HUDEP-2 (cell line): Measurements from ENCODE around the gene SIRT7.

ENCODE experiments used
- DNase-seq, 76 experiments: peaks; one replicate each; lab custom pipeline; 2025; ENCODE audit not compliant: unreplicated experiment in 76 of 76; lab: John Stamatoyannopoulos, UW

Gene SIRT7

GRCh38 chr17:81933178-81933699 is 15.3 kb upstream of the SIRT7 start:
- peak in 1 of 76 experiments; percentile 10 for DNase-seq

DNA sequence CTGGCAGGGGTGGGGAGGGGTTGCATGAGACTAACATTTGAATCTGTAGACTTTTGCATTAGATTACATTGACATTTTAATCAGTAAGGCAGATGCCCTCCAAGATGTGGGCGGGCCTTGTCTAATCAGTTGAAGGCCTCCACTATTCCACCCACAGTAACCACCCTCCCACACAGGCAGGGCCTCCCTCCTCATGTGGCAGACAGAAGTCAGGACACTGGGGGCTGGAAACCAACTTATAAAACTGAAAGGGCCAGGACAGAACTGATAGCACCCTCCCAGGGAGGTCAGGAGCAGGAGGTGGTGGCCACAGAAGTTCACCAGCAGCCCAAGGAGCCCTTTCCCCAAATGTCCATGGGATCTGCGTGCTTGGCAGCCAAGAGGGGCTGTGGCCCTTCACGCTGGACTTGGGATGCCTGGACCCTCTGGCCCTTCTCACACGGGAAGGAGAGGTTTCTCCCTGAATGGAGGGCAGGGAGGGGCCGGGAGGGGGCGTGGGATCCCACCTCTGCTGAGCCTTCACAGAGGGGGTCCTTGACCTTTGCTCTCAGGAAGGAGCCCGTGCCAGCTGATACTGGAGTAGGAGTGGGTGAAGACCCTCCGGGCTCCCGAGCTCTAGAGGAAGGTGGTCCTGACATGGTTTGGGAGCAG is 14.5 kb upstream of the SIRT7 start:
- DNase-seq: peak in 73 of 76 experiments; percentile 52 to 97 (median 86)

DNA sequence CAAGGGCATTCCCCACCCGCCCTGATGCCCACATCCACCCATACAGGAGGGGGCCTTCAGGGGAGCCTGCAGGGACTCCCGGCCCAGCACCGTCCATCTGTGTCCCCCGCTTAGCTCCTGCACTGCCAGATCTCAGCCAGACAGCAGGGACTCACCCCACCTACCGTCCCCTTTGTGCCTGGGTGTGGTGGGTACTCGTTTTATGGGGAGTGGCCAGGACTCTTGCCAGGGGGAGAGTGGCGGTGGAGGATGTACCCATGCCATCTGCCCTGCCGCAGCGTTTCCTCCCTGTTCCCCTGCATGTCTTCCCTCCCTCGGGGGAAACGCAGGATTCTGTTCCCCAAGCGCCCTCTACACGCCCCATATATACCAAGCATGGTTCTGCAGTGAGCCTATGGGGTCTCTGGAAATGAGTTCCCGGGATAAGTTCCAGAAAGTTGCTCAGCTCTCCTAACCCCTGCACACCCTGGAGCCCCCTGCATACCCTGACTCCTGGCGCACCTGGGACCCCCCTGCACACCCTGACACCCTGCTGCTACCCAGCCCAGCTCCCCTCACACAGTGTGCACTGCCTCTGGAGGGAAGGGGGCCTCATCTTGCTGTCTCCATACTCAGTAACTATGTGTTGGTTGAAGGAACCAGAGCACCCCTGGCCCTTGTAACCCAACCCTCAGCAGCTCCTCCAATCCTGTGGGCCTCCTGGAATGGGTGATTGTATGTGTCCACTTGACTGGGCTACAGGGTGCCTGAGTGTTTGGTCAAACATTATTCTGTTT is 13.8 kb upstream of the SIRT7 start:
- DNase-seq: peak in 74 of 76 experiments; percentile 18 to 90 (median 77)

DNA sequence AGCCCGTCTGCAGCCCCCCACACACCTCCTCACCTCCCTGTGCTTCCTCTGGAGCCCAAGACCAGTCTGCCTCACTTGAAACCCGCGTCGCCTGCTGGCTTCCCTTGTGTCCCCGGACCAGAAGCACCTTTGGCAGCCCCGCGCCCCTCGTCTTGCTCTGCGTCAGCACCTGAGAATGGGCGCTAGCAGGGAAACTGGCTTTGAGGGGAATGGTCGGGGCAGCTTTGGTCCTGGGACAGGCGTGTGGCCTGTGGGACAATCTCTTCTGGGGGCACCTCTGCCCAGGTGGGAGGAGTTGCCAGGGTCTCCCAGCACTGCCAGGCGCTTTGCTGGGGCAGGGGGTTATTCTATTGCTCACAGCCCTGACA is 13.2 kb upstream of the SIRT7 start:
- DNase-seq: peak in 3 of 76 experiments; percentile 42 to 77 (median 50)

DNA sequence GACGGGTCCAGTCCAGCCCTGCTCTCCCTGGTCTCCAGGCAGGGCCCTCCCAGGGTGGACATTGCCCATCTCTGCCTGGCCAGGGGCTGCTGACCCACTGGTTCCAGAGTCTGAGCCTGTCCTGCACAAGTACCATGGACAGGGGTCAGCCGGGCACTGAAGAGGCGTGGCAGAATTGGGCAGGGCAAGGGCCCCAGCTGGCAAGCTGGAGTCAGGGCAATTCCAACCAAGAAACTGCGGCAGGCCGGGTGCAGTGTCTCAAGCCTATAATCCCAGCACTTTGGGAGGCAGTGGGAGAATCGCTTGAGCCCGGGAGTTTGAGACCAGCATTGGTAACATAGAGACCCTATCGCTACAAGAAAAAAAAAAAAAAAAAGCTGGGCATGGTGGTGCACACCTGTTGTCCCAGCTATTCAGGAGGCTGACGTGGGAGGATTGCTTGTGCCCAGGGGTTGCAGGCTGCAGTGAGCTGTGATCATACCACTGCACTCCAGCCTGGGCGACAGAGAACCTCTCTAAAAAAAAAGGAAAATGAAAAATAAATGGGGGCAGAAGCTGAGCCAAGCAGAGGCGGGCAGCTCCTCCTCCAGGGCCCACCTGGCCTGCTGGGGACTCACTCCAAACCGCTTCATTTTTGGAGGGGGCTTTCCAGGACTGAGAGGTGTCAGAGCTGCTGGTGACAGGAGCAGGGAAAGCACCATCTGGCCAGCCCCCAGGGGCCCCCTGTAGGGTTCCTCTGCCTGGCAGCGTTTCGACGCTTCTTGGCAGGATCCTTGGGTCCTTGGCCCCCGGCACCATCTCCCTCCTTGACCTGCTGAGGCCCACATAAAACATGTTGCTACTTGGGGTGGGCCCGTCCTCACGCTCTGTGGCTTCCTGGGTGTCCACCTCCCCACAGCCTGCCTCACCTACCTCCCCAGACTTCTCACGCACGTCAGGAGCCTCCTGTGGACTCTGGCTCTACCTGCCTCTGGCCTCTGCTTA is 12.5 kb upstream of the SIRT7 start:
- DNase-seq: no peak

GRCh38 chr17:81929253-81930141 is 11.5 kb upstream of the SIRT7 start:
- no peak for DNase-seq

- DNase-seq: peak in 9 of 76 experiments; percentile 8 to 40 (median 21)
These were observed 10.7 kb upstream of the SIRT7 start for GRCh38 chr17:81928544-81929252.

GRCh38 chr17:81927653-81928543 is 9.9 kb upstream of the SIRT7 start, which contains the start of gene MAFG:
MAFG (minus strand) TSS chr17:81927735; CDS start chr17:81923185, 4,550 bp downstream.
- DNase-seq: peak in 74 of 76 experiments; percentile 21 to 95 (median 85)

DNA sequence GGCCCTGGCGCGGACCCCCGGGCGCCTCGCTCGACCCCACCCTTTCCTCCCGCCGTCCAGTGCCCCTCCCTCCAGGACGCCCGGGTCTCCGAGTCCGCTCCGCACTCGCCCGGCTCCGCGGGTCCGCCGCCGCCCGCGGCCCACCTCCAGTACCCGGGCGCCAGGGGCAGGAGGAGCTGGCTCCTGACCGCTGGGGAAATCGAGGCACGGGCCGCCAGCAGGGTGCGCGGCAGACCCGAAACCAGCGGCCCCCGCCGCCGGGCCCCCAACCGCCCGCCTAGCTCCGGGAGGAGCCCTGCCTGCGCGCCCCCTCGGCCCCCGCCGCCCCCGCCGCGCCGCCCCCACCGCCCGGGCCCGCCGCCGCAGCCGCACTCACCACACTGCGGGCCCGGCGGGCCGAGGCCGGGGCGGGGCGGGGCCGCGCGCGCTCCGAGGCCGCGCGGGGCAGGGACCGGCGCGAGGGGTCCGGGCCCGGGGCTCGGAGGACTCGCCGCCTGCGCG is 9.2 kb upstream of the SIRT7 start:
- peak in 1 of 76 experiments; percentile 44 for DNase-seq

GRCh38 chr17:81926451-81927151 is 8.6 kb upstream of the SIRT7 start:
- DNase-seq: peak in 54 of 76 experiments; percentile 6 to 65 (median 44)

GRCh38 chr17:81925860-81926450 is 8.0 kb upstream of the SIRT7 start:
- peak in 3 of 76 experiments; percentile 30 to 34 (median 32) for DNase-seq

GRCh38 chr17:81924557-81925532 is 6.9 kb upstream of the SIRT7 start:
- peak in 2 of 76 experiments; percentile 17 to 18 for DNase-seq

DNA sequence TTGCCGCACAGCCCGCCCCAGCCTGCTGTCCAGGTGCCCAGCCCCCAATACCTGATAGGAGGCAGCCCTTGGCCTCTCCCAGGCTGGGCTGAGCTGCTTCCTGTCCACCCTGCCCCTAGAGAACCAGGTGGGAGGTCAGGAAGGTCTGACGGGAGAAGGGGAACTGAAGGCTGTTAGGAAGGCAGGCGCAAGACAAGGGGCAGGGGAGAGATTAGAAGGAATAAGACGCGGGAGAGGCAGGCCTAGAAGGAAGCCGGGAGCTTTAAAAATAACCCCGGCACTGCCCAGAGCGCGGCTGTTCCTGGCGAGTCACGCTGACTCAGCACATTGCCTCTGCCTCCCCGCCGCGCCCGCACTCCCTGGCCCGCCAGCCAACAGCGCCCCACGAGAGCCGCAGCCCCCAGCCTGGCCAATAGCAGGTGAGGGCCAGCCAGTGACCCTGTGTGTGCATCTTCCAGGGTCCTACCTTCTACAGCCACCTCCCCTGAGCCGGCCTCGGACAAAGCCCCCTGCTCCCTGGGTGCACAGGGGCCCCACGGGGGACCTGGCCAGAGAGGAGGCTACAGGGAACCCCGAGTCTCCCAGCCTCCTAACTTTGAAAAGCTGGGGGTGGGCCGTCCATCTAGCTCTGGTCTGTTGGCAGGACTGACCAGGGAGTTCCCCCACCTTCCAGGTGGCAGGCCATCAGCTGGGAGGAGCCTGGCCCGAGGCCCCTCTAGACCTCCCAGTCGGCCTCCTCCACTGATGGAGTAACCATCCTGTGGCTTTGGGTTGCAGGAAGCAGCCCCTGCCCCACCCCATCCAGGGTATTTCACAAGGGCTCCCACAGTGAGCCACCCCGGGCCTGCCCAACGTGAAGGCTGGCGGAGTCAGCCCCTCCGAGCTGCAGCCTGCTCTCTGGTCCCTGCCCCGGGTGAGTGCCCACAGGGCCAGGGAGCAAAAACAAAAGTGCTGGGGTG is 5.6 kb upstream of the SIRT7 start:
- DNase-seq: peak in 73 of 76 experiments; percentile 18 to 90 (median 72)

GRCh38 chr17:81922566-81923301 is 4.8 kb upstream of the SIRT7 start:
- DNase-seq: no peak
